B cell (primary cell): ENCODE results near the gene CCDC91. TPM values are rescaled to one million over a fixed set of nuclear protein-coding genes. Genes with fewer than 3 reads are reported as not detected.

Experiments used
- ATAC-seq: fragments of 200-7000 bp; cut with Tn5 transposase; one replicate; pipeline ENCODE4 v1.10.0; 2021; ENCODE audit warnings: low read depth, mild to moderate bottlenecking, moderate number of reproducible peaks, moderate library complexity
- CTCF ChIA-PET: fragments of 350-600 bp; sonication (Branson Sonifier 250); formaldehyde crosslinking; loops from one replicate; lab custom pipeline; 2021; ENCODE audit warnings: antibody characterized with exemption, inconsistent platforms; lab: Charles Lee
- POLR2A ChIA-PET: fragments of 350-600 bp; sonication (Branson Sonifier 250); formaldehyde crosslinking; loops from one replicate; lab custom pipeline; 2021; ENCODE audit warnings: antibody characterized with exemption; lab: Charles Lee
- DNase-seq: peaks from one replicate; pipeline ENCODE4 v3.0.0; 2013
- H2AFZ ChIP-seq: 2 replicates; pipeline ENCODE4 v1.6.1; 2012; ENCODE audit warnings: mild to moderate bottlenecking, low read depth, low read length; ENCODE audit not compliant: insufficient read depth, poor library complexity, severe bottlenecking
- H3K27ac ChIP-seq, 2 donors: 1 replicate in 1 of 2; 2 replicates in 1 of 2; pipeline ENCODE4 v1.5.1; 2012 to 2013; ENCODE audit warnings: low read length in 2 of 2, mild to moderate bottlenecking in 2 of 2, moderate library complexity in 1 of 2
- H3K27me3 ChIP-seq, 4 experiments: fragments of 200-600 bp in 1 of 4; sonication (generic) in 1 of 4; replicated peaks in 1 of 4; 1 replicate in 2 of 4; 2 replicates in 2 of 4; pipeline versions ENCODE4 v1.6.1 to v1.7.0; 2013 to 2016; ENCODE audit warnings: low read length in 3 of 4, mild to moderate bottlenecking in 2 of 4, mixed read lengths in 1 of 4, moderate library complexity in 1 of 4; ENCODE audit not compliant: insufficient read depth in 4 of 4, control insufficient read depth in 3 of 4; ENCODE audit errors: control extremely low read depth in 1 of 4
- H3K36me3 ChIP-seq, 2 experiments: replicated peaks in 1 of 2; 1 replicate in 1 of 2; 2 replicates in 1 of 2; pipeline versions ENCODE4 v1.6.1 to v1.7.1; 2013; ENCODE audit warnings: low read length in 1 of 2; ENCODE audit not compliant: insufficient read depth in 2 of 2, control insufficient read depth in 1 of 2; ENCODE audit errors: control extremely low read depth in 1 of 2, extremely low read depth in 1 of 2
- H3K4me1 ChIP-seq, 2 donors: fragments of 200-600 bp in 1 of 2; sonication (generic) in 1 of 2; 1 replicate in 1 of 2; 2 replicates in 1 of 2; pipeline versions ENCODE4 v1.5.1 to v1.6.1; 2013 to 2017; ENCODE audit warnings: low read length in 2 of 2; ENCODE audit not compliant: control insufficient read depth in 2 of 2, insufficient read depth in 2 of 2
- H3K4me2 ChIP-seq: replicated peaks from 2 replicates; pipeline ENCODE3; 2012; ENCODE audit warnings: mild to moderate bottlenecking, low read depth, low read length; ENCODE audit not compliant: poor library complexity, severe bottlenecking
- H3K4me3 ChIP-seq, 5 experiments: fragments of 200-600 bp in 1 of 5; sonication (generic) in 1 of 5; 1 replicate in 3 of 5; 2 replicates in 2 of 5; pipeline versions ENCODE4 v1.5.1 to v1.7.0; 2011 to 2016; ENCODE audit warnings: low read length in 4 of 5, mild to moderate bottlenecking in 4 of 5, low read depth in 2 of 5, control low read depth in 1 of 5, moderate library complexity in 1 of 5; ENCODE audit not compliant: insufficient read depth in 1 of 5; ENCODE audit errors: control extremely low read depth in 1 of 5, extremely low read depth in 1 of 5
- H3K79me2 ChIP-seq: fragments of 200-600 bp; sonication (generic); one replicate; pipeline ENCODE4 v1.6.0; 2016; ENCODE audit warnings: low read length; ENCODE audit not compliant: control insufficient read depth, insufficient read depth
- H3K9ac ChIP-seq: fragments of 200-600 bp; sonication (generic); 2 replicates; pipeline ENCODE4 v1.6.1; 2017; ENCODE audit warnings: mild to moderate bottlenecking, low read length, moderate library complexity
- H3K9me3 ChIP-seq, 3 donors: one replicate each; pipeline versions ENCODE4 v1.6.1 to v1.7.1; 2013; ENCODE audit warnings: low read length in 2 of 3; ENCODE audit not compliant: control insufficient read depth in 2 of 3, insufficient read depth in 1 of 3; ENCODE audit errors: control extremely low read depth in 1 of 3
- H4K20me1 ChIP-seq: 2 replicates; pipeline ENCODE4 v1.6.0; 2012; ENCODE audit warnings: mild to moderate bottlenecking, low read length; ENCODE audit not compliant: insufficient read depth, control insufficient read depth, poor library complexity, severe bottlenecking
- H3K27ac Mint-ChIP-seq: one replicate; pipeline ENCODE4 v1.8.0; 2021; ENCODE audit warnings: mixed read lengths
- H3K27me3 Mint-ChIP-seq: one replicate; pipeline ENCODE4 v1.8.0; 2021; ENCODE audit warnings: mixed read lengths
- H3K4me1 Mint-ChIP-seq: one replicate; pipeline ENCODE4 v1.8.0; 2021; ENCODE audit warnings: mixed read lengths
- H3K4me3 Mint-ChIP-seq: one replicate; pipeline ENCODE4 v1.8.0; 2021; ENCODE audit warnings: mixed read lengths
- H3K9me3 Mint-ChIP-seq: one replicate; pipeline ENCODE4 v1.8.0; 2022; ENCODE audit warnings: mixed read lengths; ENCODE audit not compliant: insufficient read depth
- CTCF ChIP-seq: fragments of 200-600 bp; IDR thresholded peaks from one replicate; pipeline ENCODE4 v1.8.0; 2022; ENCODE audit warnings: antibody characterized with exemption, mild to moderate bottlenecking
- EZH2 ChIP-seq: IDR thresholded peaks from 2 replicates; pipeline ENCODE4 v1.6.1; 2012; ENCODE audit warnings: borderline replicate concordance, low read depth, mild to moderate bottlenecking, moderate library complexity, low read length; ENCODE audit not compliant: insufficient read depth, poor library complexity, severe bottlenecking
- WGBS: methylation state at CpG from one replicate; pipeline ENCODE4 v1.1.5; 2013; ENCODE audit warnings: missing lambda C conversion rate; ENCODE audit not compliant: insufficient coverage; 5-methylcytosine and 5-hydroxymethylcytosine counted together
- intact Hi-C: fragments of 100-400 bp; cut with micrococcal nuclease; formaldehyde crosslinking; loops from one replicate; pipeline ENCODE4 v1.10.0; 2022
- polyA plus RNA-seq: library from polyadenylated mRNA; depleted of rRNA; stranded (reverse); fragments of >200 nt; gene quantifications from 2 replicates; pipeline ENCODE4 v1.2.3, GENCODE V29; 2012
- total RNA-seq, 2 donors: library from RNA; stranded (reverse); fragments of 120-200 nt in 1 of 2; gene quantifications; 1 replicate in 1 of 2; 2 replicates in 1 of 2; pipeline versions ENCODE4 v1.2.3 to v1.2.4, GENCODE V29; 2013 to 2022

The CCDC91 gene
- total and polyA plus RNA-seq, 2 donors (not counting 1 experiment from before 2014, with no cell fraction given): 10.9 to 64.8 TPM

- Histone ChIP-seq H3K4me1 (no peaks in the 10 kb centered on the region), H2AFZ (no peak overlapping the region), H3K36me3 (peaks cover 0 to 4% of the 10 kb centered on the region in 2 experiments), H3K27ac (no peak overlapping the region), H3K4me2 (no peak overlapping the region), H3K79me2 (no peaks in the 10 kb centered on the region), H3K27me3 (no peaks in the 10 kb centered on the region), H3K9ac (no peak overlapping the region), H3K4me3 (no peak overlapping the region), H4K20me1 (no peaks in the 10 kb centered on the region), H3K9me3 (peaks cover 0 to 4% (median 0%) of the 10 kb centered on the region in 3 donors)
- peaks cover 4% of the 10 kb centered on the region for H3K4me1 Mint-ChIP-seq
- no peak overlapping the region for H3K27ac Mint-ChIP-seq
- DNase-seq: no peak
- TF ChIP-seq EZH2 (no peak), CTCF (no peak)
- POLR2A ChIA-PET: no interaction called here
- no peaks in the 10 kb centered on the region for H3K27me3 Mint-ChIP-seq
- CTCF ChIA-PET: no interaction called here
- intact Hi-C loops: loop anchor here (10.0 kb wide), 1 partner anchor 1306 kb away; no protein-coding TSS in a partner anchor
- no peak for ATAC-seq
- peaks cover 4% of the 10 kb centered on the region for H3K9me3 Mint-ChIP-seq
- WGBS: 100% methylated on average over 1 of the region's 1 CpG
- no peak overlapping the region for H3K4me3 Mint-ChIP-seq
Observed at GRCh38 chr12:28350502-28350901, 160.2 kb downstream of the CCDC91 start.

- Histone ChIP-seq H3K79me2 (no peaks in the 10 kb centered on the region), H3K4me2 (no peak overlapping the region), H3K4me3 (no peak overlapping the region), H3K27ac (no peak overlapping the region), H3K9me3 (peaks cover 0 to 4% (median 0%) of the 10 kb centered on the region in 3 donors), H3K36me3 (peaks cover 0 to 4% of the 10 kb centered on the region in 2 experiments), H3K4me1 (no peaks in the 10 kb centered on the region), H4K20me1 (no peaks in the 10 kb centered on the region), H2AFZ (no peak overlapping the region), H3K27me3 (no peaks in the 10 kb centered on the region), H3K9ac (no peak overlapping the region)
- Mint-ChIP-seq H3K4me3 (no peak overlapping the region), H3K27me3 (no peaks in the 10 kb centered on the region), H3K9me3 (peaks cover 4% of the 10 kb centered on the region), H3K4me1 (peaks cover 10% of the 10 kb centered on the region), H3K27ac (no peak overlapping the region)
- no peak for TF ChIP-seq EZH2
- TF ChIP-seq CTCF: no peak
- DNase-seq: no peak
- no peak for ATAC-seq
- ChIA-PET CTCF (no interaction called here), POLR2A (no interaction called here)
- intact Hi-C loops: loop anchor here (10.0 kb wide), 1 partner anchor 1307 kb away; no protein-coding TSS in a partner anchor
- 100% methylated on average over 2 of the region's 2 CpGs for WGBS
Observed at GRCh38 chr12:28351414-28351813, 161.2 kb downstream of the CCDC91 start.
